ENCODE measurements around the gene AMIGO2.

Gene AMIGO2

GRCh38 chr12:47082283-47082682 lies 2.5 kb upstream of the AMIGO2 start:
- DNase-seq (ENCODE audit: low read depth) = no peak
- H3K4me3 ChIP-seq (replicated peaks; ENCODE audit: low read depth, low read length) = no peak overlapping the region
- TF ChIP-seq, protein P1, sequence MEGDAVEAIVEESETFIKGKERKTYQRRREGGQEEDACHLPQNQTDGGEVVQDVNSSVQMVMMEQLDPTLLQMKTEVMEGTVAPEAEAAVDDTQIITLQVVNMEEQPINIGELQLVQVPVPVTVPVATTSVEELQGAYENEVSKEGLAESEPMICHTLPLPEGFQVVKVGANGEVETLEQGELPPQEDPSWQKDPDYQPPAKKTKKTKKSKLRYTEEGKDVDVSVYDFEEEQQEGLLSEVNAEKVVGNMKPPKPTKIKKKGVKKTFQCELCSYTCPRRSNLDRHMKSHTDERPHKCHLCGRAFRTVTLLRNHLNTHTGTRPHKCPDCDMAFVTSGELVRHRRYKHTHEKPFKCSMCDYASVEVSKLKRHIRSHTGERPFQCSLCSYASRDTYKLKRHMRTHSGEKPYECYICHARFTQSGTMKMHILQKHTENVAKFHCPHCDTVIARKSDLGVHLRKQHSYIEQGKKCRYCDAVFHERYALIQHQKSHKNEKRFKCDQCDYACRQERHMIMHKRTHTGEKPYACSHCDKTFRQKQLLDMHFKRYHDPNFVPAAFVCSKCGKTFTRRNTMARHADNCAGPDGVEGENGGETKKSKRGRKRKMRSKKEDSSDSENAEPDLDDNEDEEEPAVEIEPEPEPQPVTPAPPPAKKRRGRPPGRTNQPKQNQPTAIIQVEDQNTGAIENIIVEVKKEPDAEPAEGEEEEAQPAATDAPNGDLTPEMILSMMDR (IDR thresholded peaks at IDR 0.05; ENCODE audit: low read length, missing control alignments) = no peak

- TF ChIP-seq, protein P1 (IDR thresholded peaks at IDR 0.05; ENCODE audit: low read length, missing control alignments) = no peak
- H3K4me3 ChIP-seq (replicated peaks; ENCODE audit: low read depth, low read length) = peak overlapping the region; percentile 94
- DNase-seq (ENCODE audit: low read depth) = peak; percentile 73
These were observed 1.2 kb upstream of the AMIGO2 start for GRCh38 chr12:47080725-47081502.

DNA sequence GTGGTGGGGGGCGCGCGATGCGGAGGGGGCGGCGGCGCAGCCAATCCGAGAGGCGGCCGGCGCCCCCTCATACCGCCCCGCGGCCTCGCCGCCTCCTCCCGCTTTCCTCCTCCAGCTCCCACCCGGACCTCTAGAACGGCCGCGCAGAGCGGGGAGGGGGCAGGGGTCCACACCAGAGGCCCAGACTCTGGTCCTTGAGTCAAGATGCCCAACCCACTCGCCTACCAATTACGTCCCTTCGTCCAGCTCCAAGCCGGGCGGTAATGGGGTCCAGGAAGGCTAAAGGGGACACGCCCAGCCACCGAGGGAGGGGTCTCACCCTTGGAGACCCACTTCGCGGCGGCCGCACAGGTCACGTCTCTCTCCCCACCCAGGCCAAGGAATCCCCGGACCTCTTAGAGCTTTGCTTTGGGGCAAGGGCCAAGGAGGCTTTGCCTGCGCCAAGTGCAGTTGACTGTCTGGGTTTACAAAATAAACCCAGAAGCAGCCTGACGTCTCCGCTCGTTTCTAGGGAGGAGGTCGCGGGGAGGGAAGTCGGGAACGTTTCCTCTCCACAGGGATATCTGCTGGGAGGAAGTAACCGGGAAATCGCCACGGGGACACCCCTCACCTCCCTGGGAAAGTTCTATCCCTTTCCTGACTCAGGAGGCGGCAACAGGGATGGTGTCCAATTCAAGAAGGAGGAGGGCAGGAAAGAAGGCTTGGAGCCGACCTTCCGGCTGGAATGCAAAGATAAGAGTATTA lies 394 bp upstream of the AMIGO2 start:
- peak overlapping the region; percentile 94 for H3K4me3 ChIP-seq (replicated peaks; ENCODE audit: low read depth, low read length)
- peak; percentile 83 for DNase-seq (ENCODE audit: low read depth)
- TF ChIP-seq, protein P1 (IDR thresholded peaks at IDR 0.05; ENCODE audit: low read length, missing control alignments) = no peak

DNA sequence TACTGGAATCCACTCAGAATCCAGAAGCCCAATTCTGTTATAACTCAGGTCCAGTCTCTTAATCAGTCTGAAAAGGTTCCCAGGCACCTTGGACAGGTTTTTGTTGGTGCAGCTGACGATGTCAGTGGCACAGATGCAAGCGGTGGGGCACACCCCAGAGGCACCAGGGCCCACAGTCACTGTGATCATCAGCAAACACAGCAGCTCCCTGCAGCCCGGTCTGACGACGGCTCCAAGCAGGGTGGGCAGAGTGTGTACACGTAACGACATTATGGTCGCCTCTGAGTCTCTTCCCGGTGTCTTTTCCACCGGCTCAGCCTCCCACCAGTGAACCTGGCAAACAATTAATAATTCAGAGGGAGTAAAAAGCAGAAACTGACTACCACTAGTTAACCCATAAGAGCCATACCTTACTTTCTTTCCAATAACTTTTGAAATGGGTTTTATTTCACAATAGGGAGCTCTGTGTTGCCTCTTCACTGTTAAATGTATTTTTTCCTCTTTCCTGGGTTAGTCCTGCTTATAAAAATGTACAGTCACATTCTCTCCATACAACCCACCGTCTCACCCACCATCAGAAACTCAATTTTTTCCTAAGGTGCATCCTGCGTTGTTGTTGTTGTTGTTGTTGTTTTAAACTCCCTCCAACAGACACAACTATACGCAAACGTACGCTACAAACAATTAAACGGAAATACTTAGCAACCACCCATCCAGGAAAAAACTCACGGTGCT lies 859 bp downstream of the AMIGO2 start:
- H3K4me3 ChIP-seq (replicated peaks; ENCODE audit: low read depth, low read length) = peak overlapping the region; percentile 94
- TF ChIP-seq, protein P1 (IDR thresholded peaks at IDR 0.05; ENCODE audit: low read length, missing control alignments) = no peak
- DNase-seq (ENCODE audit: low read depth) = peak; percentile 46

GRCh38 chr12:47078086-47078395 lies 1.7 kb downstream of the AMIGO2 start:
- TF ChIP-seq, protein P1 (IDR thresholded peaks at IDR 0.05; ENCODE audit: low read length, missing control alignments) = no peak
- H3K4me3 ChIP-seq (replicated peaks; ENCODE audit: low read depth, low read length) = peak overlapping the region; percentile 94
- DNase-seq (ENCODE audit: low read depth) = no peak

- DNase-seq (ENCODE audit: low read depth) = no peak
- TF ChIP-seq, protein P1 (IDR thresholded peaks at IDR 0.05; ENCODE audit: low read length, missing control alignments) = no peak
- H3K4me3 ChIP-seq (replicated peaks; ENCODE audit: low read depth, low read length) = peak overlapping the region; percentile 94
These were observed 2.3 kb downstream of the AMIGO2 start for GRCh38 chr12:47077206-47078085.
